Chondrocyte (in vitro differentiated cells): ENCODE results near the gene WNT3. TPM values are rescaled to one million over a fixed set of nuclear protein-coding genes. Genes with fewer than 3 reads are reported as not detected.

Source experiments
- DNase-seq: peaks from one replicate; pipeline ENCODE4 v3.0.0; 2021; ENCODE audit warnings: mixed read lengths, low spot score
- H3K27ac Mint-ChIP-seq: one replicate; pipeline ENCODE4 v1.8.0; 2021; ENCODE audit warnings: mild to moderate bottlenecking, moderate library complexity, mixed read lengths; ENCODE audit not compliant: unreplicated experiment
- H3K27me3 Mint-ChIP-seq: 2 replicates; pipeline ENCODE4 v1.8.0; 2021; ENCODE audit warnings: low read depth, mixed read lengths
- H3K36me3 Mint-ChIP-seq: 2 replicates; pipeline ENCODE4 v1.8.0; 2021; ENCODE audit warnings: low read depth, mixed read lengths
- H3K4me1 Mint-ChIP-seq: 2 replicates; pipeline ENCODE4 v1.8.0; 2021; ENCODE audit warnings: low read depth, mild to moderate bottlenecking, mixed read lengths
- H3K4me3 Mint-ChIP-seq: one replicate; pipeline ENCODE4 v1.8.0; 2021; ENCODE audit warnings: mild to moderate bottlenecking, moderate library complexity, mixed read lengths; ENCODE audit not compliant: unreplicated experiment
- H3K9me3 Mint-ChIP-seq: 2 replicates; pipeline ENCODE4 v1.8.0; 2021; ENCODE audit warnings: low read depth, mixed read lengths
- CTCF ChIP-seq: fragments of 200-600 bp; sonication (generic); IDR thresholded peaks from 2 replicates; pipeline ENCODE4 v1.5.0; 2021; ENCODE audit warnings: antibody characterized with exemption, mild to moderate bottlenecking, moderate library complexity
- total RNA-seq: library from RNA; stranded (reverse); gene quantifications from 3 replicates; pipeline ENCODE4 v1.2.1, GENCODE V29; 2021

WNT3 gene
- total RNA-seq, 1 donor from 2014 or later = 4.9 TPM

- peak overlapping the region; percentile 57 for H3K27ac Mint-ChIP-seq
- H3K27me3 Mint-ChIP-seq = no peaks in the 10 kb centered on the region
- TF ChIP-seq CTCF = no peak
- no peak for DNase-seq
- peaks cover 3% of the 10 kb centered on the region for H3K36me3 Mint-ChIP-seq
- H3K4me3 Mint-ChIP-seq = no peak overlapping the region
- peaks cover 24% of the 10 kb centered on the region for H3K4me1 Mint-ChIP-seq
- H3K9me3 Mint-ChIP-seq = no peaks in the 10 kb centered on the region
These were observed 53.6 kb downstream of the WNT3 start for GRCh38 chr17:46764709-46765401.

- TF ChIP-seq CTCF = no peak
- Mint-ChIP-seq H3K4me1 (peaks cover 24% of the 10 kb centered on the region), H3K4me3 (no peak overlapping the region), H3K36me3 (peaks cover 7% of the 10 kb centered on the region), H3K9me3 (no peaks in the 10 kb centered on the region), H3K27ac (peak overlapping the region; percentile 57), H3K27me3 (no peaks in the 10 kb centered on the region)
- DNase-seq = no peak
These were observed 54.3 kb downstream of the WNT3 start for GRCh38 chr17:46764000-46764708.

- H3K27me3 Mint-ChIP-seq = no peaks in the 10 kb centered on the region
- no peak for DNase-seq
- H3K9me3 Mint-ChIP-seq = no peaks in the 10 kb centered on the region
- H3K4me3 Mint-ChIP-seq = no peak overlapping the region
- peaks cover 24% of the 10 kb centered on the region for H3K4me1 Mint-ChIP-seq
- TF ChIP-seq CTCF = no peak
- H3K36me3 Mint-ChIP-seq = peaks cover 9% of the 10 kb centered on the region
- no peak overlapping the region for H3K27ac Mint-ChIP-seq
These were observed 55.1 kb downstream of the WNT3 start for GRCh38 chr17:46763416-46763815.

GRCh38 chr17:46759141-46759540 is 59.4 kb downstream of the WNT3 start:
- H3K27ac Mint-ChIP-seq = no peak overlapping the region
- H3K36me3 Mint-ChIP-seq = peaks cover 20% of the 10 kb centered on the region

More at GRCh38 chr17:46759141-46759540, 59.4 kb downstream of the WNT3 start:
- Mint-ChIP-seq H3K27me3 (no peaks in the 10 kb centered on the region), H3K4me3 (no peak overlapping the region), H3K4me1 (peaks cover 7% of the 10 kb centered on the region), H3K9me3 (no peaks in the 10 kb centered on the region)
- no peak for DNase-seq
- TF ChIP-seq CTCF = no peak
